HepG2 (cell line): ENCODE results near the gene CARMIL3. TPM values are rescaled to one million over a fixed set of nuclear protein-coding genes. Genes with fewer than 3 reads are reported as not detected.

Source experiments
- ATF7 ChIP-seq, 2 experiments: fragments of 450-650 bp in 1 of 2; sonication (generic) in 1 of 2; formaldehyde crosslinking in 1 of 2; IDR thresholded peaks; 2 replicates each; pipeline versions ENCODE4 v1.4.0 to v1.6.1; 2016 to 2020; ENCODE audit warnings: antibody characterized with exemption in 1 of 2, mild to moderate bottlenecking in 1 of 2, missing genetic modification reagents in 1 of 2
- HMGA1 ChIP-seq: sonication (generic); formaldehyde crosslinking; conservative IDR thresholded peaks from 2 replicates; pipeline ENCODE4 v1.4.0; 2020; ENCODE audit warnings: missing genetic modification reagents
- HMGXB4 ChIP-seq, 2 experiments: sonication (generic) in 1 of 2; formaldehyde crosslinking in 1 of 2; IDR thresholded peaks; 2 replicates each; pipeline versions ENCODE4 v1.4.0 to v1.6.1; 2018 to 2020; ENCODE audit warnings: missing genetic modification reagents in 2 of 2, borderline replicate concordance in 1 of 2, low read depth in 1 of 2, mild to moderate bottlenecking in 1 of 2, missing biosample characterization in 1 of 2
- HNRNPK ChIP-seq: fragments of 200-400 bp; formaldehyde crosslinking; IDR thresholded peaks from 2 replicates; pipeline ENCODE4 v1.6.1; 2018; ENCODE audit warnings: low read length, low read depth, moderate library complexity, mild to moderate bottlenecking; ENCODE audit not compliant: poor library complexity, severe bottlenecking
- JUND ChIP-seq: sonication (generic); formaldehyde crosslinking; IDR thresholded peaks from 2 replicates; pipeline ENCODE4 v1.8.0; 2022; ENCODE audit warnings: mild to moderate bottlenecking, missing genetic modification reagents
- MEIS2 ChIP-seq: sonication (generic); formaldehyde crosslinking; IDR thresholded peaks from 2 replicates; pipeline ENCODE4 v1.9.0; 2021; ENCODE audit warnings: mild to moderate bottlenecking, missing genetic modification reagents
- NFATC3 ChIP-seq: sonication (generic); formaldehyde crosslinking; IDR thresholded peaks from 2 replicates; pipeline ENCODE4 v1.5.1; 2020; ENCODE audit warnings: mild to moderate bottlenecking, missing genetic modification reagents
- RAD51 ChIP-seq: fragments of 450-650 bp; IDR thresholded peaks from 2 replicates; pipeline ENCODE4 v1.6.1; 2016; ENCODE audit warnings: borderline replicate concordance
- RERE ChIP-seq: IDR thresholded peaks from 2 replicates; pipeline ENCODE4 v1.6.1; 2016; ENCODE audit warnings: low read depth, missing genetic modification reagents, missing compliant biosample characterization
- REST ChIP-seq, 2 experiments: IDR thresholded peaks; 2 replicates each; pipeline ENCODE4 v1.6.1; 2011 to 2012; ENCODE audit warnings: low read length in 2 of 2, borderline replicate concordance in 1 of 2, low read depth in 1 of 2, mild to moderate bottlenecking in 1 of 2, moderate library complexity in 1 of 2
- SALL2 ChIP-seq: sonication (generic); formaldehyde crosslinking; IDR thresholded peaks from 2 replicates; pipeline ENCODE4 v1.8.1; 2023; ENCODE audit warnings: mild to moderate bottlenecking, missing genetic modification reagents, inconsistent platforms
- TGIF2 ChIP-seq: IDR thresholded peaks from 2 replicates; pipeline ENCODE4 v1.6.1; 2016; ENCODE audit warnings: control low read depth, missing compliant biosample characterization
- XBP1 ChIP-seq: sonication (generic); formaldehyde crosslinking; IDR thresholded peaks from 2 replicates; pipeline ENCODE4 v1.5.0; 2020; ENCODE audit warnings: missing genetic modification reagents
- ZNF430 ChIP-seq: sonication (generic); formaldehyde crosslinking; IDR thresholded peaks from 2 replicates; pipeline ENCODE4 v1.9.0; 2021; ENCODE audit warnings: mild to moderate bottlenecking, missing genetic modification reagents
- ZNF724P ChIP-seq: sonication (generic); formaldehyde crosslinking; IDR thresholded peaks from 2 replicates; pipeline ENCODE4 v1.8.0; 2022; ENCODE audit warnings: missing genetic modification reagents, borderline replicate concordance
- ZNF749 ChIP-seq: sonication (generic); formaldehyde crosslinking; IDR thresholded peaks from 2 replicates; pipeline ENCODE4 v1.8.0; 2022; ENCODE audit warnings: mild to moderate bottlenecking, missing genetic modification reagents, moderate library complexity, borderline replicate concordance
- polyA plus RNA-seq, 8 experiments: library from polyadenylated mRNA; depleted of rRNA in 3 of 8; stranded (reverse) in 7 of 8; unstranded in 1 of 8; fragments of >200 nt; fragmentation: Illumina TruSeq in 4 of 8; extraction: Trizol in 4 of 8; gene quantifications; 2 replicates each; pipeline versions ENCODE4 v1.2.1 to v1.2.3, GENCODE V29; 2011 to 2016; ENCODE audit warnings: low read depth in 4 of 8, missing spikeins in 1 of 8, mixed read lengths in 1 of 8; ENCODE audit not compliant: insufficient read depth in 1 of 8
- total RNA-seq, 5 experiments: library from RNA; depleted of rRNA; stranded (reverse); fragments of >200 nt; fragmentation: Illumina TruSeq; extraction: Trizol; gene quantifications; 2 replicates each; pipeline ENCODE4 v1.2.3, GENCODE V29; 2016; ENCODE audit warnings: low read depth in 1 of 5

The CARMIL3 gene
- total and polyA plus RNA-seq, 2 of the 13 experiments (the other 11 are each of a cell fraction or from before 2014, with no cell fraction given), result 0.27 to 0.55 TPM

GRCh38 chr14:24080888-24081738, 29.3 kb downstream of the CARMIL3 start (continued):
- TF ChIP-seq HMGXB4 (CRISPR knock-in tag; IDR thresholded peaks at IDR 0.05; ENCODE audit: borderline replicate concordance in 1 of 2, low read depth in 1 of 2) (peak; percentile 35 to 45; a peak in 2 of 4 replicates), SALL2 (CRISPR knock-in tag) (peak; percentile 85; the same call in 1 of the 2 replicates), MEIS2 (CRISPR knock-in tag) (peak; percentile 8), TGIF2 (no peak), RERE (CRISPR knock-in tag) (no peak), HNRNPK (peak; percentile 69), NFATC3 (CRISPR knock-in tag) (no peak), XBP1 (no peak), ZNF430 (CRISPR knock-in tag) (no peak), HMGA1 (CRISPR knock-in tag) (no peak), JUND (CRISPR knock-in tag) (no peak), RAD51 (no peak), REST (IDR thresholded peaks at IDR 0.05; ENCODE audit: borderline replicate concordance in 1 of 2, low read depth in 1 of 2, low read length in 2 of 2) (no peak), ZNF724P (CRISPR knock-in tag) (peak; percentile 87), ATF7 (IDR thresholded peaks at IDR 0.05) (no peak), ATF7 (CRISPR knock-in tag; IDR thresholded peaks at IDR 0.05) (no peak), ZNF749 (no peak)
